Stimulated activated naive B cell treated with anti-CD40 and anti-IgM and Interleukin-4, amounts not matched to agents 10 μg/mL and 1 μg/mL and 100 μg/mL, for 72 hours (primary cell): Measurements from ENCODE around the gene RXRA.

Source experiments
- ATAC-seq, 2 donors: fragments of 150-1000 bp; cut with Tn5 transposase; replicated peaks; 2 replicates each; pipeline ENCODE4 v1.10.0; 2021; ENCODE audit warnings: moderate library complexity in 1 of 2
- DNase-seq: peaks from one replicate; pipeline ENCODE4 v3.0.0; 2021
- H3K27ac Mint-ChIP-seq: one replicate; pipeline ENCODE4 v1.8.0; 2022; ENCODE audit warnings: mild to moderate bottlenecking, mixed read lengths
- H3K27me3 Mint-ChIP-seq, 2 donors: one replicate each; pipeline ENCODE4 v1.8.0; 2022; ENCODE audit warnings: mixed read lengths in 2 of 2
- H3K36me3 Mint-ChIP-seq, 2 donors: one replicate each; pipeline ENCODE4 v1.8.0; 2022; ENCODE audit warnings: mixed read lengths in 2 of 2, mild to moderate bottlenecking in 1 of 2
- H3K4me1 Mint-ChIP-seq, 2 donors: one replicate each; pipeline ENCODE4 v1.8.0; 2022; ENCODE audit warnings: mixed read lengths in 2 of 2, mild to moderate bottlenecking in 1 of 2
- H3K4me3 Mint-ChIP-seq, 2 donors: one replicate each; pipeline ENCODE4 v1.8.0; 2022; ENCODE audit warnings: mild to moderate bottlenecking in 2 of 2, mixed read lengths in 2 of 2, moderate library complexity in 1 of 2
- H3K9me3 Mint-ChIP-seq, 2 donors: one replicate each; pipeline ENCODE4 v1.8.0; 2022; ENCODE audit warnings: mixed read lengths in 2 of 2, mild to moderate bottlenecking in 1 of 2

The RXRA gene

GRCh38 chr9:134380542-134381271, 54.5 kb downstream of the RXRA start:
- Mint-ChIP-seq H3K9me3 (no peaks in the 10 kb centered on the region), H3K27ac (no peak overlapping the region), H3K36me3 (peaks cover 0 to 2% of the 10 kb centered on the region in 2 donors), H3K27me3 (peaks cover 29 to 52% of the 10 kb centered on the region in 2 donors), H3K4me3 (no peak overlapping the region), H3K4me1 (peaks cover 28 to 39% of the 10 kb centered on the region in 2 donors)
- DNase-seq (no peak), ATAC-seq (no peak)

GRCh38 chr9:134381272-134381661, 55.0 kb downstream of the RXRA start:
- no peak for ATAC-seq
- Mint-ChIP-seq H3K27ac (no peak overlapping the region), H3K4me3 (no peak overlapping the region), H3K36me3 (peaks cover 0 to 2% of the 10 kb centered on the region in 2 donors), H3K27me3 (peaks cover 27 to 49% of the 10 kb centered on the region in 2 donors), H3K9me3 (no peaks in the 10 kb centered on the region), H3K4me1 (peaks cover 27 to 37% of the 10 kb centered on the region in 2 donors)
- no peak for DNase-seq

- ATAC-seq (peak; percentile 57 to 63), DNase-seq (no peak)
- no peak overlapping the region for H3K4me3 Mint-ChIP-seq
- peaks cover 23 to 43% of the 10 kb centered on the region in 2 donors for H3K27me3 Mint-ChIP-seq
- peaks cover 0 to 2% of the 10 kb centered on the region in 2 donors for H3K36me3 Mint-ChIP-seq
- no peak overlapping the region for H3K27ac Mint-ChIP-seq
- no peaks in the 10 kb centered on the region for H3K9me3 Mint-ChIP-seq
- peaks cover 25 to 32% of the 10 kb centered on the region in 2 donors for H3K4me1 Mint-ChIP-seq
Measured at GRCh38 chr9:134381671-134382516, 55.6 kb downstream of the RXRA start.

GRCh38 chr9:134382733-134383132, 56.5 kb downstream of the RXRA start:
- no peak overlapping the region for H3K4me3 Mint-ChIP-seq
- H3K27ac Mint-ChIP-seq, result no peak overlapping the region
- ATAC-seq (no peak), DNase-seq (no peak)
- peaks cover 23 to 32% of the 10 kb centered on the region in 2 donors for H3K4me1 Mint-ChIP-seq
- peaks cover 0 to 2% of the 10 kb centered on the region in 2 donors for H3K36me3 Mint-ChIP-seq
- peaks cover 23 to 40% of the 10 kb centered on the region in 2 donors for H3K27me3 Mint-ChIP-seq
- no peaks in the 10 kb centered on the region for H3K9me3 Mint-ChIP-seq

GRCh38 chr9:134383148-134383547, 56.9 kb downstream of the RXRA start:
- Mint-ChIP-seq H3K36me3 (peaks cover 0 to 2% of the 10 kb centered on the region in 2 donors), H3K4me3 (no peak overlapping the region), H3K4me1 (peaks cover 22 to 34% of the 10 kb centered on the region in 2 donors), H3K27ac (no peak overlapping the region), H3K9me3 (no peaks in the 10 kb centered on the region), H3K27me3 (peaks cover 23 to 41% of the 10 kb centered on the region in 2 donors)
- DNase-seq (no peak), ATAC-seq (no peak)

- Mint-ChIP-seq H3K4me1 (peaks cover 24 to 51% of the 10 kb centered on the region in 2 donors), H3K36me3 (peaks cover 0 to 2% of the 10 kb centered on the region in 2 donors), H3K4me3 (no peak overlapping the region), H3K9me3 (no peaks in the 10 kb centered on the region), H3K27ac (no peak overlapping the region), H3K27me3 (peaks cover 23 to 56% of the 10 kb centered on the region in 2 donors)
- ATAC-seq (no peak), DNase-seq (no peak)
Measured at GRCh38 chr9:134384811-134385479, 58.7 kb downstream of the RXRA start.

- Mint-ChIP-seq H3K9me3 (no peaks in the 10 kb centered on the region), H3K4me3 (no peak overlapping the region), H3K4me1 (peaks cover 32 to 58% of the 10 kb centered on the region in 2 donors), H3K36me3 (peaks cover 0 to 2% of the 10 kb centered on the region in 2 donors), H3K27ac (no peak overlapping the region), H3K27me3 (peaks cover 23 to 53% of the 10 kb centered on the region in 2 donors)
- DNase-seq (no peak), ATAC-seq (no peak)
Measured at GRCh38 chr9:134385915-134386314, 59.7 kb downstream of the RXRA start.

GRCh38 chr9:134386951-134387831, 60.9 kb downstream of the RXRA start:
- Mint-ChIP-seq H3K9me3 (no peaks in the 10 kb centered on the region), H3K36me3 (peaks cover 0 to 2% of the 10 kb centered on the region in 2 donors), H3K27ac (no peak overlapping the region), H3K4me1 (peaks cover 30 to 58% of the 10 kb centered on the region in 2 donors), H3K4me3 (no peak overlapping the region), H3K27me3 (peaks cover 10 to 40% of the 10 kb centered on the region in 2 donors)
- no peak for ATAC-seq
- DNase-seq, result no peak

- H3K9me3 Mint-ChIP-seq, result no peaks in the 10 kb centered on the region
- ATAC-seq (no peak), DNase-seq (no peak)
- peak overlapping the region; percentile 10 for H3K27ac Mint-ChIP-seq
- H3K27me3 Mint-ChIP-seq, result peaks cover 4 to 30% of the 10 kb centered on the region in 2 donors
- peaks cover 0 to 2% of the 10 kb centered on the region in 2 donors for H3K36me3 Mint-ChIP-seq
- H3K4me1 Mint-ChIP-seq, result peaks cover 29 to 60% of the 10 kb centered on the region in 2 donors
- H3K4me3 Mint-ChIP-seq, result no peak overlapping the region
Measured at GRCh38 chr9:134388289-134388808, 62.1 kb downstream of the RXRA start.

- Mint-ChIP-seq H3K9me3 (peaks cover 2 to 3% of the 10 kb centered on the region in 2 donors), H3K4me1 (peaks cover 34 to 64% of the 10 kb centered on the region in 2 donors), H3K27me3 (peaks cover 7 to 28% of the 10 kb centered on the region in 2 donors), H3K4me3 (no peak overlapping the region), H3K36me3 (peaks cover 3% of the 10 kb centered on the region in 2 donors), H3K27ac (peak overlapping the region; percentile 69)
- ATAC-seq (no peak), DNase-seq (no peak)
Measured at GRCh38 chr9:134388976-134389375, 62.7 kb downstream of the RXRA start.

GRCh38 chr9:134389642-134390041, 63.4 kb downstream of the RXRA start:
- peaks cover 31 to 66% of the 10 kb centered on the region in 2 donors for H3K4me1 Mint-ChIP-seq
- H3K27ac Mint-ChIP-seq, result no peak overlapping the region
- ATAC-seq, result no peak

GRCh38 chr9:134390537-134390936, 64.3 kb downstream of the RXRA start:
- H3K27ac Mint-ChIP-seq, result peak overlapping the region; percentile 98
- H3K4me1 Mint-ChIP-seq, result peaks cover 36 to 75% of the 10 kb centered on the region in 2 donors
- peaks cover 4 to 5% of the 10 kb centered on the region in 2 donors for H3K9me3 Mint-ChIP-seq
- peaks cover 5 to 23% of the 10 kb centered on the region in 2 donors for H3K27me3 Mint-ChIP-seq
- H3K4me3 Mint-ChIP-seq, result peak overlapping the region; percentile 66 to 79
- ATAC-seq (peak; percentile 64 to 72), DNase-seq (peak; percentile 88)
- peaks cover 4 to 5% of the 10 kb centered on the region in 2 donors for H3K36me3 Mint-ChIP-seq

More at GRCh38 chr9:134389642-134390041, 63.4 kb downstream of the RXRA start:
- H3K27me3 Mint-ChIP-seq, result peaks cover 5 to 23% of the 10 kb centered on the region in 2 donors
- DNase-seq, result no peak
- H3K9me3 Mint-ChIP-seq, result peaks cover 4 to 5% of the 10 kb centered on the region in 2 donors
- H3K4me3 Mint-ChIP-seq, result no peak overlapping the region
- H3K36me3 Mint-ChIP-seq, result peaks cover 4 to 5% of the 10 kb centered on the region in 2 donors

- Mint-ChIP-seq H3K9me3 (peaks cover 4 to 5% of the 10 kb centered on the region in 2 donors), H3K27me3 (peaks cover 5 to 23% of the 10 kb centered on the region in 2 donors), H3K4me3 (peak overlapping the region; percentile 66 to 79), H3K27ac (peak overlapping the region; percentile 98), H3K36me3 (peaks cover 4 to 5% of the 10 kb centered on the region in 2 donors), H3K4me1 (peaks cover 38 to 79% of the 10 kb centered on the region in 2 donors)
- DNase-seq (peak; percentile 75), ATAC-seq (peak; percentile 66 to 70)
Measured at GRCh38 chr9:134390947-134391318, 64.7 kb downstream of the RXRA start.
